GM15510 (cell line): ENCODE results near the gene SLC19A3.

Experiments
- POLR2A ChIP-seq: IDR thresholded peaks from 3 replicates; pipeline ENCODE4 v1.6.1; 2011; ENCODE audit warnings: borderline replicate concordance; ENCODE audit not compliant: insufficient read length; ENCODE audit errors: extremely low read depth

Gene SLC19A3

GRCh38 chr2:227657199-227657845, 60.5 kb downstream of the SLC19A3 start:
- TF ChIP-seq POLR2A, result no peak

DNA sequence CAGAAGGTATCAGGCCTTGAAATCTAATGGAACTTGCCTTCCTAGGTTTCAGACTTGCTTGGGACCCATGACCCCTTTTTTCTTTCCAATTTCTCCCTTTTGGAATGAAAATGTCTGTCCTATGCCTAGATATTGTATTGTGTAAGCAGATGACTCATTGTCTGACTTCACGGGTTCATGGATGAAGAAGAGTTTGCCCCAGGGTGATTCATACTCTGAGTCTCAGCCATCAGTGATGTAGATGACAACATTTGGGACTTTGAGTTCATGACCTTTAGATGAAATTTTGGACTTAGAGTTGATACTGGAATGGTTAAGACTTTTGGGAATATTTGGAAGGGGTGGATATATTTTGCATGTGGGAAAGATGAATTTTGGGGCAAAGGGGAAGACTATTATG, 62.4 kb downstream of the SLC19A3 start:
- TF ChIP-seq POLR2A, result no peak

- no peak for TF ChIP-seq POLR2A
These were observed 63.4 kb downstream of the SLC19A3 start for GRCh38 chr2:227654426-227654825.

- no peak for TF ChIP-seq POLR2A
These were observed 64.4 kb downstream of the SLC19A3 start for GRCh38 chr2:227653419-227653818.

GRCh38 chr2:227643990-227644551, 73.8 kb downstream of the SLC19A3 start:
- no peak for TF ChIP-seq POLR2A

- TF ChIP-seq POLR2A, result no peak
These were observed 75.2 kb downstream of the SLC19A3 start for GRCh38 chr2:227642656-227643055.

DNA sequence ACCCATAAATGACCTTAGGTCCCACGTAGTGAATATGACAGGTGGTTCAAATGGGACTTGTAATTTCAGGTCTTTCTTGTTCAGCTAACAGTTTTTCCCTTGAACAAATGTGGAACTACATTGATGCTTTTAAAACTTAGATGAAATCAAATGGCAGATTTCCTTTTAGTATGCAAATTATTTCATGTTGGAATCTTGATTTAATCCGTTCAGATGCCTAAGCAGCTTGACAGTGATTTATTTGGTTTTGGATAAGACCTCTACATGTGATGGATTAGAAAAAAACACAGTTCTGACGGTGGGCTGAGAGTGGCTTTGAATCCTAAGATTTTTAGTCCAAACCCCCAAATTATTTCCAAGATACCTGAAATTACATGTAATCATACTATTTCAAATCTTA, 83.6 kb downstream of the SLC19A3 start:
- no peak for TF ChIP-seq POLR2A
